H1 (cell line): ENCODE measurements around the gene METTL6.

ENCODE experiments used
- BCL11A ChIP-seq, 2 experiments: IDR thresholded peaks; one replicate each; pipeline ENCODE4 v1.6.1; 2011; ENCODE audit warnings: low read depth in 2 of 2, low read length in 2 of 2, mild to moderate bottlenecking in 2 of 2
- CTCF ChIP-seq, 3 experiments: IDR thresholded peaks; 1 replicate in 2 of 3; 2 replicates in 1 of 3; pipeline versions ENCODE4 v1.5.1 to v1.6.1; 2011; ENCODE audit warnings: low read length in 3 of 3, mild to moderate bottlenecking in 3 of 3, inconsistent platforms in 2 of 3, low read depth in 1 of 3, moderate library complexity in 1 of 3; ENCODE audit not compliant: insufficient read depth in 1 of 3; ENCODE audit errors: control extremely low read depth in 1 of 3
- EZH2 ChIP-seq: fragments of 200-600 bp; sonication (generic); IDR thresholded peaks from 2 replicates; pipeline ENCODE4 v1.7.1; 2012; ENCODE audit warnings: low read depth, mild to moderate bottlenecking, moderate library complexity, low read length, inconsistent platforms; ENCODE audit not compliant: severe bottlenecking
- HDAC2 ChIP-seq, 2 experiments: fragments of 300-600 bp in 1 of 2; sonication (generic) in 1 of 2; IDR thresholded peaks; 2 replicates each; pipeline ENCODE4 v1.6.1; 2011 to 2012; ENCODE audit warnings: low read depth in 2 of 2, low read length in 2 of 2, mild to moderate bottlenecking in 2 of 2, moderate library complexity in 2 of 2, borderline replicate concordance in 1 of 2, inconsistent platforms in 1 of 2
- NANOG ChIP-seq: IDR thresholded peaks from 2 replicates; pipeline ENCODE4 v1.6.1; 2011; ENCODE audit warnings: low read length, low read depth, mild to moderate bottlenecking, inconsistent platforms; ENCODE audit not compliant: insufficient read depth, poor library complexity, severe bottlenecking
- POLR2A ChIP-seq, 2 experiments: IDR thresholded peaks; 1 replicate in 1 of 2; 2 replicates in 1 of 2; pipeline ENCODE4 v1.6.1; 2011; ENCODE audit warnings: low read depth in 2 of 2, low read length in 2 of 2, mild to moderate bottlenecking in 2 of 2; ENCODE audit errors: control extremely low read depth in 1 of 2
- YY1 ChIP-seq: IDR thresholded peaks from 2 replicates; pipeline ENCODE4 v1.6.1; 2011; ENCODE audit warnings: low read depth, mild to moderate bottlenecking, low read length

DNA sequence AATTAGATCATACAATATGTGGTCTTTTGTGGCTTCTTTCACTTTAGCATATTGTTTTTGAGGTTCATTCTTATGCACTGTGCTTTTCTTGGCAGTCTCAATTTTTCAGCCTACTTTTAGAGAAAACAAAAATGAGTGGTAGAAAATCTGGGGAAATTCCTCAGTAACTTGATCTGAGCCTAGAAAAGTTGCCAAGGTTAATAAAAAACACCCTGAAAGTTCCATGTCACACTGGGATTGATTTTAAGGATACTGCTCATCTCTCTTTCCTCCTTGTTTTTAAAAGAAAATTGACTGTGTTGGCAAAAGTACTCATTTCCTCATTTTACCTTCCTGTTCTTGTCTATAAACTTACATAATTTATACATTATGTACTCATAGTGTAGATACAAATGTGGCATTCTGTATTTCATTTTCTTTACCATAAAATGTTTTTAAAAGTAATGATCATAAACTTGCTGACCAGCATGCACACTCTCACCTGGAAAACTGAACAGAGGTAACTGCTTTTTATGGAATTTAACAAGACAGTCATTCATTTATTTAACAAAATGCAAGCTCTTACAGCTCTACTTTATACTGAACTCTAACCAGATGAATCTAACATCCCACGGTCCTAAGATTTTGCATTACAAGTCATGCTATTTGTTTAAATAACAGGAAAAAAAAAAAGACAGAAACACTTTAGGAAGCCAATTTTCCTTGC lies 66.4 kb downstream of the METTL6 start:
- no peak for TF ChIP-seq BCL11A (IDR thresholded peaks at IDR 0.05; ENCODE audit: low read depth in 2 of 2, low read length in 2 of 2)
- TF ChIP-seq EZH2 = no peak
- TF ChIP-seq HDAC2 (IDR thresholded peaks at IDR 0.05; ENCODE audit: borderline replicate concordance in 1 of 2, low read depth in 2 of 2, low read length in 2 of 2) = no peak
- TF ChIP-seq NANOG = no peak
- no peak for TF ChIP-seq CTCF (IDR thresholded peaks at IDR 0.05; ENCODE audit: control extremely low read depth in 1 of 3, insufficient read depth in 1 of 3, low read depth in 1 of 3, low read length in 3 of 3)
- TF ChIP-seq YY1 = no peak
- TF ChIP-seq POLR2A (IDR thresholded peaks at IDR 0.05; ENCODE audit: control extremely low read depth in 1 of 2, low read depth in 2 of 2, low read length in 2 of 2) = no peak
